NCI-H2081 treated with DMSO at 0.1 percent for 48 hours (cell line): ENCODE measurements around the gene HRH4.

Experiments used
- DNase-seq: peaks from one replicate; lab custom pipeline; 2025; lab: John Stamatoyannopoulos, UW

The HRH4 gene

DNA sequence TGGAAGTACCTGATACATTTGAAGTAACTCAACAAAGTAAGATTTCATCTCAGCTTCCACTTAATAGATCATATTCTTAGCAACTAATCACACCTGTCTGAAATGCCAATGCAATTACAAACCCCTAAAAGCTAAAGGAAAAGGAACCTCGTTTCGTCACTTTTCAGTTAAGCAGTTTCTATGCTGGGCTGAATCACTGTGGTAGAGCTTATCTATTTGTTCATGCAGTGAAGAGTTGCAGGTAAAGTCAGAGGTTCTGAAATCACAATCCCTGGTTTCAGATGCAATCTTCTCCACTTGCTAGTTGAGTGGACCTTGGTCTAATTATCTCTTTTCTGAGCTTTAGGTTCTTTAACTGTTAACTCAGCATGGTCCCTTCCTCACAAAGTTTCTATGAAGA, 6.3 kb downstream of the HRH4 start:
- DNase-seq, result no peak

- peak; percentile 40 for DNase-seq
Measured at GRCh38 chr18:24470022-24470618, 9.7 kb downstream of the HRH4 start.

- no peak for DNase-seq
Measured at GRCh38 chr18:24470805-24471204, 10.4 kb downstream of the HRH4 start.

GRCh38 chr18:24472591-24472990, 12.2 kb downstream of the HRH4 start:
- DNase-seq, result no peak

- DNase-seq, result no peak
Measured at GRCh38 chr18:24474406-24474805, 14.0 kb downstream of the HRH4 start.

- no peak for DNase-seq
Measured at GRCh38 chr18:24475926-24476589, 15.6 kb downstream of the HRH4 start.

- DNase-seq, result no peak
Measured at GRCh38 chr18:24479371-24479770, 18.9 kb downstream of the HRH4 start.

- no peak for DNase-seq
Measured at GRCh38 chr18:24482821-24483220, 22.4 kb downstream of the HRH4 start.

DNA sequence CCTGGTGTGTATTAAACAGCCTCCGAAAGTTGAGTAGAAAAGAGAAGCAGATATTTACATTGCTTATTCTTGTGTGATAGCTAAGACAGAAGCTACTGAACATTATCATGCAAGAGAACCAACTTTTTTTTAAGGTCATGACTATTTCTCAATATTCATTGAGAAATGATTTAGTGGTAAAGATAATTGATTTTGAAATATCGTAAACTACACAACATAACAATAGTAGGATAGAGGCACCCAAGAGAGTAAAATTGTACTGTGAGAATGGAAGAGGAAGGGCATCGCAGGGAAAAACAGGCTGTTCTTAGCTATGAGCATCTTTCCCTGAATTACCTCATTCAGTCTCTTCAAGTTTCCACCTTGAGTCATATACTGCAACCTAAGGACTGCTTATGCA, 25.2 kb downstream of the HRH4 start:
- no peak for DNase-seq

GRCh38 chr18:24486684-24487083, 26.2 kb downstream of the HRH4 start:
- no peak for DNase-seq

DNA sequence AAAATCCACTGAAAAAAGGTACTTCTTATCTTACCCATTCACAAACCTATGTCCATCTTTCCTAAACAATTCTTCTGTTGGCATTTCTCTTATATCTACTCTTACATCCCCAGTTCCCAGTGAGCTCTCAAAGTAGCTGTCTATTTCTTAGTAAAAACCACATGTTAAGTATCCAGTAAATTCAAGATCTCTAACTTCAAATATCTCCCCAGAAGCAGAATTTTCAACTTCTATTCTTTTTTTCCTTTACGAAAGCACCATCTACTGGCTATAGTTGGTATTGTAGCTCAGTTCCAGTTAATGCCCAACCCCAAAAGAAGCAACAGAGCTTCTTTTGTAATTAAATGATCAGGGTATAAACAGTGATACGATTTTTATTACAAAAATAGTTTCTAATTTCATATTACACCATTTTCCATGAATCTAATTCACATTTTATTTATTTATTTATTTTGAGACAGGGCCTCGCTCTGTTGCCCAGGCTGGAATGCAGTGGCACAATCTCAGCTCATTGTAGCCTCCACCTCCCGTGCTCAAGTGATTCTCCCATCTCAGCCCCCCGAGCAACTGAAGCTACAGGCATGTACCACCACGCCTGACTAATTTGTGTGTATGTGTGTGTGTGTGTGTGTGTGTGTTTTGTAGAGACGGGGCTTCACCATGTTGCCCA, 28.5 kb downstream of the HRH4 start:
- no peak for DNase-seq

GRCh38 chr18:24490539-24490938, 30.1 kb downstream of the HRH4 start:
- no peak for DNase-seq

DNA sequence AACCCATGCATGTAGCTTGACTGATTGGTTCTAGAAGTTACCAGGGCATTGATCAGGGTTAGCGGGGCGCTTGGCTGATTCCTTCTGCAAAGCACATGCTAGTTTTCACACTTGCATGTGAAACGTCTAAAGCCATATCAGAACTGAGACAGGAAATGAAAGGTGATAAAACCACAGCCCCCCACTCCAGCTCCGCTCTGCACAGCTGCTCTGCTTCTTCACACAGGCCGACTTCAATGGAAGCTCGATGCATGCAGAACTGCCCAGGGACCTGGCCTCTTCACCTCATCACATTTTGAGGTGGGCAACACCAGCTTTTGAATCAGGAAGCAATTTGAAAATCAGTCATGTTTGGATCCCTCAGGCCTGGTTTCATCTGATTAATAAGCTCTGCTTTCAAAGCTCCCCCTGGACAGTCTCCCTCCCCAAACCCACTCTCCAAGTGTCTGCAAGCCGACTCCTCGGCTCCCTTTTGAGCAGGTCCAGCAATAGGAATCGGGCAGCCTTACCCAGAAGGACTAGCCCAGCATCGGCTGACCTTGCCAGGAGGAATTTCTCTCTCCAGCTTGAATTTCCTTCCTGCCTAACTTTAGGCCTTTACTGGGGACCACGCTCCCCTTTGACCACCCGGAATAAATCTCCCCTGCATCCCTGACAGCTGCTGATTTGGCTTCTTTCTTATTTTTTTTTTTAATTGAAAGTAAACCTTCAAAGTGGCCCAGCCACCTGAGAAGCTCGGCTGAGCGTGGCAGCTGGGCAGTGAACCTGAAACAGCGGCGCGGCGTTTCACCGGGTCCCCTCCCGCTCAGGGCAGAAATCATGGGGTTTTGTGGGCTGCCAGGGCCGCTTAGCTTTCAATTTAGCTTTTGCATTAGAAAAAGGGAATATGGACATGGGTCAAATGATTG, 31.7 kb downstream of the HRH4 start:
- no peak for DNase-seq

GRCh38 chr18:24494586-24494985, 34.1 kb downstream of the HRH4 start:
- DNase-seq, result no peak

DNA sequence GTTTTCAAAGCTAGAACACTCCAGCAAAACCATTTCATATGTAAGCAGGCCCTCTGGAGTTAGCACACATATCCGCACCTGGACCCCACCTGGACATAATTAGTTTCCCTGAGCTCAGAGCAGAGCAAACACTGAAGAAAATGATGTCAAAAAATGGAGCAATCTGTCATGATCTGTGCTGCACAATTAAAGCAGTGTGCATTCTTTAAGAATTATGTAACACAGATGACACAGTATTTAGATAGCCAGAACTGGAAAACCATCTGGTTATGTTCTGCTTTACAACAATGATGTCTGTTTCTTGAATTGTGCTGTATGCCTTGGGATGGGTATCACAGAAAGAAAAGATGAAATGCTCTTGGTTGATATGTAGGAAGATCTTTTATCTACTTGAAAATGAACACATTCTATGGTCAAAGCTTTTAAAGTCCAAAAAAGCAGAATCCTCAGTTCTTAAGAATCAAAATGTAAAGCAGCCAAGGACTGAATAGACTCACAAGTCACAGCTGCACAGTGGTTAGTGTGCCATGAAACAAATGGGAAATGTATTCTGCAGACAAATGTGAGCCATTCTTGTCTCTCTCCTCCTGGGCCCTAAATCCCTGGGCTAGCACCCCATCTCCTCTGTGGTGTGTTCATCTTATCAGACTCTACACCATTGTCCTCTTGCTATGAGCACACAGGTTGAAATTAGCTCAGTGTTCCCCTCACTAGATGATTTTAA, 36.8 kb downstream of the HRH4 start:
- no peak for DNase-seq

DNA sequence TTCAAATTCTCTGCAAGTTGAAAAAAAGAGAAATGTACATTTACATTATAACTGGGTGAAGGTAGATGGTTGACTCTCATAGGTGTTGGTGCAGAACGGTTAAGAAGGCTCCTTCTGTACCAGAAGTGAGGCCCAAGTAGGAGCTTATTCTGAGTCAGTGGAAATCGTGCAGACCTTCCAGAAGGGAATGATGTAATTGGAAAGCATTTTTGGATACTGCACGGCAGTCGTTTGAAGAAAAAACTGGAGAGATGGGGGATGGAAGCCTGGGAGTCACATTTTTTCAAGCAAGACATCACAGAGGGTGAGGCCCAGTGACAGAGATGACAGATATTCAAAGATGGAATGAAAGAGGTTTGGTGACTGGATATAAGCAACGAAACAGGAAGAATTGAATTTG, 39.4 kb downstream of the HRH4 start:
- DNase-seq, result no peak

DNA sequence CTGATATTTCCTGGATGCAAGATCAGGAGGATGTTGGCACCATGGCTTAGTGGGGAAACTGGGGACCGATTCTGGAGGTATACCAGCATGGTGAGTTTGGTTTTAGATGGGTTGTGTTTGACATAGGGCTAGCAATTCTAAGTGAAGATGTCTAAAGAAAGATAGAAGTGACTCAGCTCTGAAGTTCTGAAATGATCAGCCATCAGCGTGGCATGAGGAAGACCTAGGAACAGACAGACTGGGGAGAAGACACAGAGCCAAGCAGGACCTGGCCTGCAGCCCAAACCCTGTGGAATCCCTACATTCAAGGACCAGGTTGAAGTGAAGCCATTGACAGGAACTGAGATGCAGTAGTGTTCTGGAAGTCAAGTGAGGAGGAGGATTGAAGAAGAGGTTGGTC, 39.8 kb downstream of the HRH4 start:
- no peak for DNase-seq

DNA sequence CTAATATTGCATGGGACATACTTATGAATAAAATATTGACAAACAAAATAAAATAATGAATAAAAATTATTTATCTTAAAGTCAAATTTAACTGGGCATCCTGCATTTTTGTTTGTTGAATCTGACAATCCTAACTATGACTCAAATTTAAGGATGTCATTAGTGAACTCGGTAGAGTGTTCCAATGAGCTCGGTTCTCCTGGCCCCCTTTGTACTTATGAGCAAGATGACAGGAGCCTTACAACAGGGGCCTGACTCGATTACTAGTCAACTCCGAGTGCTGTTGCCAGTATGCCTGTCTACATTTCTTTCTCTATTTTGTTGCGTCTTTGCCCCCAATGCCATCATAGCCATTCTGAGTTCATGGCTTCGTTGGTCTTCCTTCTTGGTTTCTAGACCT, 40.3 kb downstream of the HRH4 start:
- no peak for DNase-seq

DNA sequence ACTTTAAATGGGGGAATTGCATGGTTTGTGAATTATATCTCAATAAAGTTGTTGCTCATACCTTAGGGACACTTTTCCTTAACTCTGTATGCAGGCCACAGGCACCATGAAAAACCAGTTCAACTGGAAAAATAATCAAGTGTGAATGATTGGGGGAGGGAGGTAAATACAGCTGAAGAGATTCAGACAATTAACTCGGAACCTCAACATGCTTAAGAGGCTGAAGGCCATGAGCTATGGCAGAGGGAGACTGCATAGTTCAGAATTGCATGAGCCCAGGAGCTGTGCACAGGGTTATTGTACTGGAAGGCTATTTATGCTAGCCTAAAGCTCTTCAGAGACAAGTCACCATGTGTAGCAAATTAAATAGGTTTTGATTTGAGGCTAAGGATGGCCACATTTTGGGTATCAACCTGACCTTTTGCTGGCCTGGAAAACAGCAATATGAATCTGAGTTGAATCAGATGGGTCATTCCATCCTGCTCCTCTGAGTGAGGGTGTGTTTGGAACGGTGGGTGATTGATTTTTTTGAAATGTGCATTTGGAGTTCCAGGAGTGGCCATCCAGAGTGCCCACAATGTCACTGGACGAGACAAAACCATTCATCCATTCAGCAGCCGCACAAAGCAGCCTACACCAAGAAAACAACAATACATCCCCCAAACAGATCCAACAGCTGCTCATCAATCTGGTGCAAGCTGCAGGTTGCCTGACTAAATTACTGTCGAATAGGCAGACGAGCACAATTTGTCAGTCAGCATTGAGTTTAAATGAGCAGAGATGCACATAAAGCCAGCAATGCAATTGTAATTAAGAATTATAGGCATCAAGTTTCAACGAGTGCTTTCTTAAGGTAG, 42.5 kb downstream of the HRH4 start:
- DNase-seq, result no peak

DNA sequence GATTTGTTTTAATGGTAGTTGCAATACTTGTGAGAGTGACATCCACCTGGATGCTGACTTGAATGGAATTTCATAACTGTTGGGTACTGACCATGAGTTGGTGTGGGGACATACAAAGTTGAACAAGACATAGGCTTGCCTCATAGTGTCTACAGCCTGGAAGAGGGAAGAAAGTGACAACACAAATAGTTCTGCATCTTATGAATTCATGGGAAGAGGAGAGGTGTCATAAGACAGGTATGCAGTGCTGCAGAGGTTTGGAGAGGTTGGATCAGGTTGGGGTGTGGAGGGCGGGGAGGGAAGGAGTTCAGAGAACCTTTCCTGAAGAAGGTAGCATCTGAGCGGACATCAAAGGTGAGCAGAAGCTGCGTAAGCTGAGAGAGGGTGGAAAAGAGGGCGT, 44.0 kb downstream of the HRH4 start:
- no peak for DNase-seq

DNA sequence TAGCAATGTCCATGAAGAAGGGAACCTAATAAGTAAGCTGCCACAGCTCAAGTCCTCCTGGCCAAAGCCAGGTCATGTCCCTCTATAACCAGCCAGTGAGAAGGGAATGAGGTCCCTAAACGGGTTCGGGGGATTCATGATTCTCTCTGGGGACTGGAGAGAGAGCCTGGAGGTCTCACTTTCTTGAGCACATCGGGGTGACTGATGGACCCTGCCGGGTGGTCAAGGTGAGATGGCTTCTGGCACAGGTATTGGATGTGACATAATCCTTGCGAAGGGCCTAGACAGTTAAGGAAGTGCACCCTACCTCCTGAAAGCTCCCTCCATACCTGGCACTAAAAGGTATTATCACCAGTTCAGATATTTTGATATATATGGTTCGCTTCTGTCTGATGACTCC, 45.7 kb downstream of the HRH4 start:
- no peak for DNase-seq
